HepG2 (cell line): ENCODE results near the gene NAV3. TPM values are rescaled to one million over a fixed set of nuclear protein-coding genes. Genes with fewer than 3 reads are reported as not detected.

Experiments
- ATAC-seq: fragments of 200-7000 bp; cut with Tn5 transposase; 3 replicates; pipeline ENCODE4 v1.9.1; 2020; ENCODE audit warnings: mild to moderate bottlenecking, moderate library complexity
- BruUV-seq: library from RNA; stranded (reverse); fragments of 400-500 nt; replicated peaks from 2 replicates; lab custom pipeline; 2021; lab: Mats Ljungman, UMichigan
- CTCF ChIA-PET: fragments of 300-600 bp; formaldehyde crosslinking; extraction: SDS; loops from one replicate; lab custom pipeline; 2021; ENCODE audit warnings: low total read pairs, inconsistent platforms, low intra/inter-chr PET ratio; lab: Yijun Ruan, JAX
- POLR2A ChIA-PET: fragments of 350-600 bp; sonication (Branson Sonifier 250); formaldehyde crosslinking; loops from one replicate; lab custom pipeline; 2020; ENCODE audit warnings: antibody characterized with exemption, inconsistent platforms; lab: Yijun Ruan, JAX
- DNase-seq: peaks from one replicate; pipeline ENCODE4 v3.0.0-alpha.2; 2015; ENCODE audit warnings: low spot score
- FAIRE-seq: peaks from 3 replicates; lab custom pipeline; 2011; peaks lifted over from hg19 to GRCh38; lab: Jason Lieb, UNC
- H2AFZ ChIP-seq: one replicate; pipeline ENCODE4 v1.6.1; 2011; ENCODE audit warnings: low read length, inconsistent platforms
- H3K27ac ChIP-seq: fragments of 300-600 bp; 3 replicates; pipeline ENCODE4 v1.8.0; 2011; ENCODE audit warnings: mixed run types, mild to moderate bottlenecking, mixed read lengths, low read length, inconsistent platforms; ENCODE audit not compliant: insufficient read depth; ENCODE audit errors: extremely low read length
- H3K27me3 ChIP-seq, 2 experiments: fragments of 200-600 bp in 1 of 2; 2 replicates in 1 of 2; 3 replicates in 1 of 2; pipeline versions ENCODE4 v1.6.0 to v1.8.0; 2011; ENCODE audit warnings: low read length in 2 of 2, mild to moderate bottlenecking in 2 of 2, moderate library complexity in 2 of 2, inconsistent platforms in 1 of 2; ENCODE audit not compliant: insufficient read depth in 2 of 2, control insufficient read depth in 1 of 2
- H3K36me3 ChIP-seq, 2 experiments: fragments of 200-600 bp in 1 of 2; replicated peaks in 1 of 2; 2 replicates in 1 of 2; 3 replicates in 1 of 2; pipeline versions ENCODE4 v1.5.1 to v1.8.0; 2011; ENCODE audit warnings: low read length in 2 of 2, inconsistent platforms in 1 of 2; ENCODE audit not compliant: insufficient read depth in 2 of 2, control insufficient read depth in 1 of 2
- H3K4me1 ChIP-seq: 2 replicates; pipeline ENCODE4 v1.5.1; 2012; ENCODE audit warnings: low read length, inconsistent platforms; ENCODE audit not compliant: insufficient read depth
- H3K4me2 ChIP-seq: 2 replicates; pipeline ENCODE4 v1.6.0; 2011; ENCODE audit warnings: low read depth, low read length, inconsistent platforms
- H3K4me3 ChIP-seq, 3 experiments: fragments of 200-600 bp in 1 of 3; sonication (generic), shearing (Covaris generic) in 1 of 3; replicated peaks in 1 of 3; 2 replicates each; pipeline ENCODE4 v1.5.1; 2011 to 2016; ENCODE audit warnings: low read length in 3 of 3, inconsistent platforms in 2 of 3, low read depth in 2 of 3, mild to moderate bottlenecking in 2 of 3, control low read depth in 1 of 3, mixed read lengths in 1 of 3; ENCODE audit not compliant: insufficient read depth in 1 of 3
- H3K79me2 ChIP-seq: one replicate; pipeline ENCODE4 v1.6.1; 2011; ENCODE audit warnings: low read length, inconsistent platforms; ENCODE audit not compliant: insufficient read depth
- H3K9ac ChIP-seq: 2 replicates; pipeline ENCODE4 v1.6.0; 2011; ENCODE audit warnings: mild to moderate bottlenecking, low read depth, low read length, inconsistent platforms; ENCODE audit not compliant: insufficient read depth
- H3K9me3 ChIP-seq: 2 replicates; pipeline ENCODE4 v1.5.1; 2012; ENCODE audit warnings: mild to moderate bottlenecking, low read length
- H4K20me1 ChIP-seq: 2 replicates; pipeline ENCODE4 v1.6.0; 2011; ENCODE audit warnings: inconsistent platforms, mild to moderate bottlenecking, low read length, moderate library complexity; ENCODE audit not compliant: insufficient read depth
- CEBPB ChIP-seq: IDR thresholded peaks from 2 replicates; pipeline ENCODE4 v1.6.1; 2011; ENCODE audit warnings: low read depth, low read length, improper control_type of control experiment, borderline replicate concordance
- DZIP1 ChIP-seq: sonication (generic); formaldehyde crosslinking; IDR thresholded peaks from 2 replicates; pipeline ENCODE4 v1.5.0; 2020; ENCODE audit warnings: mild to moderate bottlenecking, missing genetic modification reagents
- MXD1 ChIP-seq: sonication (generic); formaldehyde crosslinking; IDR thresholded peaks from 2 replicates; pipeline ENCODE4 v1.4.0; 2020; ENCODE audit warnings: mild to moderate bottlenecking, missing genetic modification reagents
- NONO ChIP-seq, 2 experiments: fragments of 450-650 bp in 1 of 2; sonication (generic) in 1 of 2; formaldehyde crosslinking in 1 of 2; IDR thresholded peaks in 1 of 2; conservative IDR thresholded peaks in 1 of 2; 2 replicates each; pipeline versions ENCODE4 v1.6.1 to v1.8.0; 2017 to 2022; ENCODE audit warnings: mild to moderate bottlenecking in 1 of 2, missing genetic modification reagents in 1 of 2, moderate library complexity in 1 of 2
- ZNF784 ChIP-seq: sonication (generic); formaldehyde crosslinking; IDR thresholded peaks from 2 replicates; pipeline ENCODE4 v1.5.1; 2020; ENCODE audit warnings: missing genetic modification reagents, mild to moderate bottlenecking, borderline replicate concordance
- WGBS: methylation state at CpG from one replicate; pipeline ENCODE4 v1.1.6; 2017; ENCODE audit warnings: low lambda C conversion rate; 5-methylcytosine and 5-hydroxymethylcytosine counted together
- in situ Hi-C: cut with HindIII; loops from 2 replicates; pipeline ENCODE4 v1.10.0; 2017; ENCODE audit warnings: low pct_unique_long_range_greater_than_20kb; ENCODE audit not compliant: extremely low pct_ligation_motif_present
- intact Hi-C: fragments of 100-400 bp; cut with micrococcal nuclease; formaldehyde crosslinking; loops from one replicate; pipeline ENCODE4 v1.10.0; 2022; ENCODE audit not compliant: unreplicated experiment
- polyA plus RNA-seq, 8 experiments: library from polyadenylated mRNA; depleted of rRNA in 3 of 8; stranded (reverse) in 7 of 8; unstranded in 1 of 8; fragments of >200 nt; fragmentation: Illumina TruSeq in 4 of 8; extraction: Trizol in 4 of 8; gene quantifications; 2 replicates each; pipeline versions ENCODE4 v1.2.1 to v1.2.3, GENCODE V29; 2011 to 2016; ENCODE audit warnings: low read depth in 4 of 8, missing spikeins in 1 of 8, mixed read lengths in 1 of 8; ENCODE audit not compliant: insufficient read depth in 1 of 8
- total RNA-seq, 5 experiments: library from RNA; depleted of rRNA; stranded (reverse); fragments of >200 nt; fragmentation: Illumina TruSeq; extraction: Trizol; gene quantifications; 2 replicates each; pipeline ENCODE4 v1.2.3, GENCODE V29; 2016; ENCODE audit warnings: low read depth in 1 of 5

The NAV3 gene
- total and polyA plus RNA-seq, 2 of the 13 experiments (the other 11 are each of a cell fraction or from before 2014, with no cell fraction given) = 0.01 to 0.18 TPM

GRCh38 chr12:78210506-78210860, 379.8 kb downstream of the NAV3 start:
- no TSS peak for BruUV-seq
- in situ Hi-C loops (no loop called here), intact Hi-C loops (no loop called here)
- Histone ChIP-seq H3K79me2 (no peaks in the 10 kb centered on the region), H3K4me1 (no peaks in the 10 kb centered on the region), H3K27ac (no peak overlapping the region), H3K27me3 (no peaks in the 10 kb centered on the region), H3K9ac (no peak overlapping the region), H3K36me3 (no peaks in the 10 kb centered on the region), H3K4me2 (no peak overlapping the region), H4K20me1 (no peaks in the 10 kb centered on the region), H2AFZ (no peak overlapping the region), H3K4me3 (no peak overlapping the region), H3K9me3 (no peaks in the 10 kb centered on the region)
- no peak for TF ChIP-seq MXD1 (CRISPR knock-in tag)
- ChIA-PET CTCF (no interaction called here), POLR2A (no interaction called here)
- DNase-seq (no peak), FAIRE-seq (no peak), ATAC-seq (no peak)
- 50% methylated on average over 1 of the region's 1 CpG for WGBS

GRCh38 chr12:78210894-78211302, 380.2 kb downstream of the NAV3 start:
- ChIA-PET POLR2A (no interaction called here), CTCF (no interaction called here)
- H2AFZ ChIP-seq = no peak overlapping the region
- no peaks in the 10 kb centered on the region for H3K9me3 ChIP-seq
- WGBS = 22% methylated on average over 4 of the region's 4 CpGs
- DNase-seq (no peak), FAIRE-seq (no peak), ATAC-seq (no peak)
- in situ Hi-C loops = no loop called here
- TF ChIP-seq ZNF784 (CRISPR knock-in tag) = no peak
- TF ChIP-seq DZIP1 (CRISPR knock-in tag) = no peak
- TF ChIP-seq NONO (IDR thresholded peaks at IDR 0.05) = no peak
- no peak for TF ChIP-seq NONO (CRISPR knock-in tag; conservative IDR thresholded peaks at IDR 0.05)
- 0 out of 2 replicates have a peak, but pooled peaks have one; percentile 33 for TF ChIP-seq CEBPB
- no peak overlapping the region for H3K9ac ChIP-seq
- BruUV-seq = no TSS peak
- no peaks in the 10 kb centered on the region for H3K79me2 ChIP-seq
- no peaks in the 10 kb centered on the region for H4K20me1 ChIP-seq
- H3K4me1 ChIP-seq = no peaks in the 10 kb centered on the region
- no peaks in the 10 kb centered on the region for H3K36me3 ChIP-seq
- no peak overlapping the region for H3K27ac ChIP-seq
- no peaks in the 10 kb centered on the region for H3K27me3 ChIP-seq
- no peak overlapping the region for H3K4me3 ChIP-seq
- intact Hi-C loops = no loop called here
- H3K4me2 ChIP-seq = no peak overlapping the region
